NCI-H226 (cell line): ENCODE data around the gene GRAMD2A.

Source experiments
- DNase-seq: peaks from one replicate; pipeline ENCODE4 v3.0.0-alpha.2; 2015

GRAMD2A gene

GRCh38 chr15:72216079-72216478 lies 18.5 kb upstream of the GRAMD2A start:
- DNase-seq: no peak

GRCh38 chr15:72207558-72208085 lies 10.0 kb upstream of the GRAMD2A start:
- DNase-seq: no peak

- DNase-seq: no peak
Observed at GRCh38 chr15:72206677-72207000, 9.1 kb upstream of the GRAMD2A start.

GRCh38 chr15:72205896-72206676 lies 8.5 kb upstream of the GRAMD2A start:
- no peak for DNase-seq

- no peak for DNase-seq
Observed at GRCh38 chr15:72205273-72205672, 7.7 kb upstream of the GRAMD2A start.

- peak; percentile 97 for DNase-seq
Observed at GRCh38 chr15:72203507-72203837, 5.9 kb upstream of the GRAMD2A start.

- DNase-seq: no peak
Observed at GRCh38 chr15:72202801-72203506, 5.4 kb upstream of the GRAMD2A start.

GRCh38 chr15:72202302-72202701 lies 4.7 kb upstream of the GRAMD2A start:
- no peak for DNase-seq

- DNase-seq: no peak
Observed at GRCh38 chr15:72201391-72201921, 3.9 kb upstream of the GRAMD2A start.

- DNase-seq: no peak
Observed at GRCh38 chr15:72200395-72201237, 3.0 kb upstream of the GRAMD2A start.

- DNase-seq: peak; percentile 55
Observed at GRCh38 chr15:72199721-72200212, 2.2 kb upstream of the GRAMD2A start.

- DNase-seq: no peak
Observed at GRCh38 chr15:72199205-72199515, 1.6 kb upstream of the GRAMD2A start.

GRCh38 chr15:72198356-72199204 lies 993 bp upstream of the GRAMD2A start:
- DNase-seq: no peak

- DNase-seq: no peak
Observed at GRCh38 chr15:72197041-72197459, 537 bp downstream of the GRAMD2A start.

- peak; percentile 32 for DNase-seq
Observed at GRCh38 chr15:72196409-72197040, 1.1 kb downstream of the GRAMD2A start.

GRCh38 chr15:72195101-72195511 lies 2.5 kb downstream of the GRAMD2A start:
- DNase-seq: peak; percentile 75

- no peak for DNase-seq
Observed at GRCh38 chr15:72193836-72194396, 3.7 kb downstream of the GRAMD2A start.

GRCh38 chr15:72192416-72192815 lies 5.2 kb downstream of the GRAMD2A start:
- no peak for DNase-seq

- no peak for DNase-seq
Observed at GRCh38 chr15:72189250-72189902, 8.2 kb downstream of the GRAMD2A start.

GRCh38 chr15:72184165-72184811 lies 13.3 kb downstream of the GRAMD2A start:
- DNase-seq: peak; percentile 83
